HG03565 (cell line): ENCODE data around the gene SEC14L6.

Experiments
- ATAC-seq: cut with Tn5 transposase; IDR thresholded peaks from one replicate; pipeline ENCODE4 v1.9.1; 2021; ENCODE audit warnings: mild to moderate bottlenecking, moderate library complexity; ENCODE audit not compliant: unreplicated experiment

Gene SEC14L6

DNA sequence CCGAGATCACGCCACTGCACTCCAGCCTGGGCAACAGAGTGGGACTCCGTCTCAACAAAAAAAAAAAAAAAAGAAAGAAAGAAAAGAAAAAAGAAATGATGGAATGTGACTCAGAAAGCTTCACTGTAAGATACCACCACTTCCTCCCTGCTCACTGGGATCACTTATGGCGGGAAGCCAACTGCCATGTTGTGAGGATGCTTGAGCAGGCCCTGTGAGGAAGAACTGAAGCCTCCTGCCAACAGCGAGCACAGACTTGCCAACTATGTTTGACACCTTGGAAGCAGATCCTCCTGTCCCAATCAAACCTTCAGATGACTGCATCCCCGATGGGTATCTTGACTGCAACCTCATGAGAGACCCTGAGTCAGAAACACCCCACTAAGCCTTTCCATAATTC is 8.3 kb downstream of the SEC14L6 start:
- ATAC-seq = no peak

GRCh38 chr22:30537083-30537731 is 9.3 kb downstream of the SEC14L6 start:
- ATAC-seq = no peak

DNA sequence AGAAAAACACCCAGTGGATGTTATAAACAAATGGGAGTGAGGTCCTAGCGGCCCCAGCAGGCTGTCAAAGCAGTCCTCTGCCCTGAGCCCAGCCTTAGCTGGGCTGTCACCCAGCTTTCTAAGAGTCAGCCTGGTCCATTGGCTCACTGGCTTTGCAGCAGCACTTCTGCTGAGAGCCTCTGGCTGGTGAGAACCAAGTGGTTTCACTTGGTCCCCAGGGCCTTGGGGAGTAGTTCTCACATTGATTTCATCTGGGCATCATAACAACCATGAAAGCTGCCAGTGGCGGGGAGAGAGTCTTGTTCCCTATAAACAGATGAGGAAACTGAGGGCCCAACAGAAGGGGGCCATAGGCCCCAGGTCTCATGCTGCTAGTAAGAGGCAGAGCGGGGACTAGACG is 11.4 kb downstream of the SEC14L6 start:
- ATAC-seq = no peak

DNA sequence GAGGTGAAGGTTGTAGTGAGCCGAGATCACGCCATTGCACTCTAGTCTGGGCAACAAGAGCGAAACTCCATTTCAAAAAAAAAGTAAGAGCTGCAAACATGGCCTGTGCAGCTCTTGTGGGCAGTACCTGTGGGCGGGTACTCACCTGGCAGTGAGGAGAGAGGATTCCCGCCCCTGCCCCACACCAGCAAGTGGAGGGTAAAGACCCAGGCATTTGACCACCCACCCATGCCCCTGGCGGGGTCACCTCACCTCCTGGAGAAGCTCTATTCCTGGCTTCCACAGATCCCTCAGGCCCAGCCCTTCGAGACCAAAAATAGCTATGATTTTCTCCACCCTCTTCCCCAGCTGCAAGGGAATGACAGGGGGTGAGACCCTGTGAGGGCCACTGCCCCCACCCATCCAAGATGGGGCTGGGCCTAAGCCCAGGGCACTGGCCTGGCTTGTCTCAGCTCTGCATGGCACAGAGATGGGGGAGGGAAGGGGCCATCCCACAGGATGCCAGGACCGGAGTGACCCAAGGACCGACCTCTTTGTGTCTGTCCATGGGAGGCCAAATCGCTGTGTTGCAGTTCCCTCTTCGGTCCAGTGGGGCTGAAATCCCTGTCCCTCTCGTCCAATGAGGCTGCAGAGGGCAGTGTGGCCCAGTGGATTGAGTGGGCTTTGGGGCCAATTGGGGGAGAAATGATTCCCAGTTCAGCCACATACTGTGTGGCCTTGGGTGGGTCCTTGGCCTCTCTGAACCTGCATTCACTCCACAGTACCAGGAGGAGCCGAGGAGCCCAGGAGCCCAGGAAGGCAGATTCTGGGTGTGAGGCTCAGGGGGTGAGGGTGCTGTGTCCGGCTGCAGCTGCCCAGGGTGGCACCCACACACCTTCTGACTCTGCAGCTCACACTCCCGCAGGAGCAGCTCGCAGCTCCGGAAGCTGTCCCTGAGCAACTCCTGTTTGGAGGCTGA is 14.6 kb downstream of the SEC14L6 start:
- ATAC-seq = no peak

DNA sequence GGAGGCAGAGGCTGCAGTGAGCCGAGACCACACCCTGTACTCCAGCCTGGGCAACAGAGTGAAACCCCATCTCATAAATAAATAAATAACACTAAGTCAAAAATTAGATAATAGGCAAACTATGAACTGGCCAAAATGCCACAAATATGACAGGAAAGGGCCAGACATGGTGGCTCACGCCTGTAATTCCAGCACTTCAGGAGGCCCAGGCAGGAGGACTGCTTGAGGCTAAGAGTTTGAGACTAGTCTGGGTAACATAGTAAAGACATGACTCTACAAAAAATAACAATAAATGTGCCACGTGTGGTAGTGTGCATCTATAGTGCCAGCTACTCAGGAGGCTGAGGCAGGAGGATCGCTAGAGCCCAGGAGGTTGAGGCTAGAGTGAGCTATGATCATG is 19.9 kb downstream of the SEC14L6 start:
- no peak for ATAC-seq

DNA sequence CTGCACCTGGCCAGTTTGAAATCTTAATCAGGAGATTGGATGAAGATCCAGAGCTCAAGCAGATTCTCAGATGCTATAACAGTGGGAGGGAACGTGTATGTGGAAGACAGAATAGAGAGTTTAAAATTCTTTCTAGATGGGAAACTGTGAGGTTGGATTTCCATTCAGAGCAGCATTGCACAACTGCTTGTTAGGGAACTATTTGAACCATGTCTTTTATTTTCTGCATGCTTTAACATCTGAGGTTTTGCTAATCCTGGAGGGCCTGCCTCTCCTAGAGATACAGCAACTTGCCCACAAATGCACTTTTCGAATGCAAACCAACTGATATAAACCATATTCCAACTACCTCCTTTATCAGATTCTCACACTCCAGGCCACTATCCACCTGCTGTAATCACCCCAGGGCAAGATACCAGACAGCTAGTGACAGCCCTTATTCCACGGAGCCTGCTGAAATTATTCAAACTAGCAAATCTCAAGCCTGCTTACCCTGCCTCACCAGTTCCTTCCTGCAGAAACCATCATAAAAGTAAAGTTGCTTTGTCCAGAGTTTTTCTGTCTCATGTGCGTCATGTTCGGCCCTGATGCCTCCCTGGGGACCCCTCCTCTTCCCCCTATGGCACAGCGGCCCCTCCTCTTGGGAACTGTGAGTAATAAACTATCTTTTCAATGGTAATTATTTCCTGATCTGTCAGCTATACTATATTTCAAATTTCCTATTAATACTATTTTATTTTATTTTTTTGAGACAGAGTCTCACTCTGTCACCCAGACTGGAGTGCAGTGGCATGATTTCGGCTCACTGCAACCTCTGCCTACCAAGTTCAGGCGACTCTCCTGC is 22.7 kb downstream of the SEC14L6 start:
- no peak for ATAC-seq

- no peak for ATAC-seq
These were observed 25.0 kb downstream of the SEC14L6 start for GRCh38 chr22:30521368-30522156.

GRCh38 chr22:30519842-30520425 is 26.6 kb downstream of the SEC14L6 start:
- no peak for ATAC-seq

DNA sequence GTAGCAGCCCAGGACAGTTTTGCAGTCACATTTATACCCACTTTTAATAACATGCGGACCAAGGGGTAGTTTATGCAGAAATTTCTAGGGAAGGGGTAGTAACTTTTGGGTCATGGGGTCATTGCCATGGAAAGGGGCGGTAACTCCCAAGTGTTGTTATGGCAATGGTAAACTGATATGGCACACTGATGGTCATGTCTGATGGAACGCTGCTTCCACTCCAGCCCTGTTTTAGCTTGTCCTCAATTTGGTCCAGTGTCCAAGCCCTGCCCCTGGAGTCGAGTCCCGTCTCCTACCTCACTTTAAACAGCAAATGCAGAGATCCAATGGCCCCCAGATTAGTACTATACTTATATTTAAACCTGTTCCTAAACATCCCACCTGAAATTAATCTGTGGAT is 29.8 kb downstream of the SEC14L6 start:
- no peak for ATAC-seq

- ATAC-seq = no peak
These were observed 30.3 kb downstream of the SEC14L6 start for GRCh38 chr22:30516273-30516672.

- no peak for ATAC-seq
These were observed 32.3 kb downstream of the SEC14L6 start for GRCh38 chr22:30514252-30514651.

DNA sequence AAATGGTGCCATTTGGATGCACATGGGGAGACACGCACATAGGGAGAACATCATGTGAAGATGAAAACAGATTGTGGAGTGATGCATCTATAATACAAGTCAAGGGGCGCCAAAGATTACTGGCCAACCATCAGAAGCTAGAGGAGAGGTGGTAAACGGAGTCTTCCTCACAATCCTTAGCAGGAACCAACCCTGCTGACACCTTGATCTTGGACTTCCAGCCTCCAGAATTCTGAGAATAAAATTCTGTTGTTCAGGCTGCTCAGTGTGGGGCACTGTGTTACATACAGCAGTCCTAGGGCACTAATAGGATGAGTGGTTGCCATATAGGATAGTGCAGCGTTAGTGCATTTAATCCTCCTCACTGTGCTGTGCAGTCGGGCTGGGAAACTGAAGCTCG is 33.1 kb downstream of the SEC14L6 start:
- no peak for ATAC-seq

GRCh38 chr22:30511911-30512310 is 34.6 kb downstream of the SEC14L6 start:
- ATAC-seq = no peak

- no peak for ATAC-seq
These were observed 35.4 kb downstream of the SEC14L6 start for GRCh38 chr22:30511109-30511508.

- no peak for ATAC-seq
These were observed 38.3 kb downstream of the SEC14L6 start for GRCh38 chr22:30508216-30508615.

GRCh38 chr22:30507670-30508069 is 38.9 kb downstream of the SEC14L6 start:
- no peak for ATAC-seq

DNA sequence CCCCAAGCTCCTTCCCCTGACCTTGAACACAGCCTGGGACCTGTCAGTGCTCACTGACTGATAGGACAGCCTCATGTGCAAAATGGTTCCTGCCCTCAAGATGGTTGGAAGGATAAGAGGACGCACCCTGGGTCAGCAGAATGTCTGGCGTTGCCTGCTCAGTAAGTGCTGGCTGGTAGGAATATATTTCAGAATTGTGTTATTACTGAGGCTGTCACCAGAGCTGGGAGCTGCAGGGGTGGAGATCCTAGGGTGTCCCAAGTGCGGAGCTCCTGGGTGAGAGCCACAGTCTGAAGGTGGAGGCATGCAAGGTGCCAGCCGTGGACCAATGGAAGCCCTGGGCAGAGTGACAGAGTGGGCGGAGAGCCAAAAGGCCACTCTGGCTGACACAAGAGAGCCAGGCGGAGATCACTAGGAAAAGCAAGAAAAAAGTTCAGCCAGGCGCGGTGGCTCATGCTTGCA is 40.0 kb downstream of the SEC14L6 start:
- ATAC-seq = no peak

- ATAC-seq = no peak
These were observed 43.0 kb downstream of the SEC14L6 start for GRCh38 chr22:30503551-30503950.

DNA sequence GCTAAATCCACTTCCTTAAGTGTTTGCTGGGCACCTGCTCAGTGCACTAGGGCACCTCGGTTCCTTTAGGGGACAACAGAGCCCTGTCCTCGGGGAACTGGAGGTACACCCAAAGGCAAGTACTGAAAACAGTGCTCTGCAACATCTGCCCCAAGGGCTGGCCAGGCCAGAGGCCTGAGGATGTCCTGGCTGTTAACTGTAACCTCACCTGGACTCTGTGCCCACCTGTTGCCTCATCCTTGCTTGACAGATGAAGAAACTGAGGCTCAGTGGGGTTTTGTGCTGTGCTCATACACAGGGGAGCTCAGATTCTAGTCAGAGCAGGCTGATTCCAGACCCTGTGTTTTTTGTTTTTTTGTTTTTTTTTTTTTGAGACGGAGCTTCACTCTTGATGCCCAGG is 43.6 kb downstream of the SEC14L6 start:
- ATAC-seq = no peak

DNA sequence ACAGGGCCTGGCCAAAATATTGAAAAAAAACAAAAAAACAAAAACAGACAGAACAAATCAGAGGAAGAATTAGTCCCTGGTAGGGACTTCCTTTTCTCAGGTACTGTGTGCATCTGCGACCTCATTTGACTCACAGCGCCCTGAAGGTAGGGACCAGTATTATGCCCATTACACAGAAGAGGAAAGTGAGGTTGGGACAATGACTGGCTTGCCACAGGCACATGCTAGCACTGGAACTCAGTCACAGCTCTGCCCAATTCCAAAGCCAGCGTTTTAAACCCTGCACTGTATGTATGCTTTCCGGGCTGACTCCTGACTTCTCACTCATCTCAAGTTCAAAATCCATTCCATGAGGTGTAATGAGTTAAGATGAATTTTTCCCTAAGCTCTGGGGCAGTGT is 44.4 kb downstream of the SEC14L6 start:
- ATAC-seq = no peak
